ENCODE measurements around the gene PPP2R3B.

- TF ChIP-seq NFRKB (IDR thresholded peaks at IDR 0.05) (no peak), ATF1 (CRISPR knock-in tag; IDR thresholded peaks at IDR 0.05) (no peak), TOE1 (CRISPR knock-in tag; IDR thresholded peaks at IDR 0.05) (no peak)
Observed at GRCh38 chrX:378443-378842, 8.3 kb downstream of the PPP2R3B start.

Data from HepG2 (cell line).